ENCODE data around the gene TES. TPM values are rescaled to one million over a fixed set of nuclear protein-coding genes. Genes with fewer than 3 reads are reported as not detected.

Gene TES
- total RNA-seq, 6 experiments from 2014 or later: 10.4 to 29.3 (median 22.4) TPM

DNA sequence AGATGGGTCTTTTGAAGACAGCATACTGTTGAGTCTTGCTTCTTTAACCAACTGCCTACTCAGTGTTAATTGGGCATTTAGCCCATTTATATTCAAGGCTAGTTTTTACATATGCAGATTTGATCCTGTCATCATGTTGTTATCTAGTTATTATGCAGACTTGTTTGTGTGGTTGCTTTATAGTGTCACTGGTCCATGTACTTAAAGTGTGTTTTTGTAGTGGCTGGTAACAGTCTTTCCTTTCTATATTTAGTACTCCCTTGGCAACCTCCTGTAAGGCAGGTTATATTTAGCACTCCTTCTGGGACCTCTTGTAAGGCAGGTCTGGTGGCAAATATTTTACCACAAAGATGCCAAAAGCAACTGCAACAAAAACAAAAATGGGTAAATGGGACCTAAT is 66.7 kb downstream of the TES start:
- Mint-ChIP-seq H3K27me3 (ENCODE audit: insufficient read depth) (no peaks in the 10 kb centered on the region; the same call in 1 of the 2 replicates), H3K4me1 (ENCODE audit: low read depth) (peaks cover 49% of the 10 kb centered on the region), H3K27ac (no peak overlapping the region), H3K36me3 (ENCODE audit: low read depth) (peaks cover 26% of the 10 kb centered on the region), H3K9me3 (no peaks in the 10 kb centered on the region), H3K4me3 (no peak overlapping the region)
- no peak for DNase-seq
- TF ChIP-seq, protein P1, sequence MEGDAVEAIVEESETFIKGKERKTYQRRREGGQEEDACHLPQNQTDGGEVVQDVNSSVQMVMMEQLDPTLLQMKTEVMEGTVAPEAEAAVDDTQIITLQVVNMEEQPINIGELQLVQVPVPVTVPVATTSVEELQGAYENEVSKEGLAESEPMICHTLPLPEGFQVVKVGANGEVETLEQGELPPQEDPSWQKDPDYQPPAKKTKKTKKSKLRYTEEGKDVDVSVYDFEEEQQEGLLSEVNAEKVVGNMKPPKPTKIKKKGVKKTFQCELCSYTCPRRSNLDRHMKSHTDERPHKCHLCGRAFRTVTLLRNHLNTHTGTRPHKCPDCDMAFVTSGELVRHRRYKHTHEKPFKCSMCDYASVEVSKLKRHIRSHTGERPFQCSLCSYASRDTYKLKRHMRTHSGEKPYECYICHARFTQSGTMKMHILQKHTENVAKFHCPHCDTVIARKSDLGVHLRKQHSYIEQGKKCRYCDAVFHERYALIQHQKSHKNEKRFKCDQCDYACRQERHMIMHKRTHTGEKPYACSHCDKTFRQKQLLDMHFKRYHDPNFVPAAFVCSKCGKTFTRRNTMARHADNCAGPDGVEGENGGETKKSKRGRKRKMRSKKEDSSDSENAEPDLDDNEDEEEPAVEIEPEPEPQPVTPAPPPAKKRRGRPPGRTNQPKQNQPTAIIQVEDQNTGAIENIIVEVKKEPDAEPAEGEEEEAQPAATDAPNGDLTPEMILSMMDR (IDR thresholded peaks at IDR 0.05): no peak

DNA sequence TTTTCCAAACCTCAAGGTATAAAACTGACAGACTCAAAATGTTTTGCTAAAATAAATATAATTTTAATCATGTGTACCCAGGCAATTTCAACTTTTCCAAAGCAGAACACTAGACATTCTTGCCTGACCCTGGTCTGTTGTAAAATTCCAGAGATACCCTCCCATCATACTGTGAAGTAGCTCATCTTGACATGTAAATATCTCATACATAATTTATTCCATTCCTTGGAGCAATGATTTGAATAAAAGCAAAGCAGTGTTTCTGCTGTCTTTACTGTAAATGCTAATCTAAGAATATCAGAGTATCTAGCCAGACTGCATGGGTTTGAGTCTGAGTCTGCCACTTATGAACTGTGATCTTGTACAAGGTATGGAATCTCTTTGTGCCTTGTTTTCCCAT is 68.9 kb downstream of the TES start:
- Mint-ChIP-seq H3K36me3 (ENCODE audit: low read depth) (peaks cover 19% of the 10 kb centered on the region), H3K27me3 (ENCODE audit: insufficient read depth) (no peaks in the 10 kb centered on the region; the same call in 1 of the 2 replicates), H3K4me1 (ENCODE audit: low read depth) (peaks cover 34% of the 10 kb centered on the region), H3K9me3 (no peaks in the 10 kb centered on the region), H3K27ac (no peak overlapping the region), H3K4me3 (no peak overlapping the region)
- DNase-seq: no peak
- TF ChIP-seq, protein P1 (IDR thresholded peaks at IDR 0.05): no peak

DNA sequence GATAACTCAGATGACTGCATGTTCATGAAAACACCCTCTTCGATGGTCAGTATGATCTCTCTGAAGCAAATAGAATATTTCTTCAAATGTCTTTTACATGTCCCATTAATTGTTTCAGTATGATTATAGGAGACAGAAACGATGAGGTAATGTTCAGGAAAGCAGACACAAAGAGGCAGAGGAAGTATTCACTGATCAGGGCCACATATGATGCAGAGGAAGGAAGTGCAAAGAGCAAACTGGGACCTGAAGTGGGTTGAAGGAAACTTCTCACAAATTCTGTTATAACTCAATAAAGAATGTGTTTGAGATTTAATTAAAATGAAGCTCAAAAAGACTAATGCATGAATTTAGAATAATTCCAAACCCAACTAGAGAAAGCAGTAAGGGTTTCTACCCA is 70.5 kb downstream of the TES start:
- TF ChIP-seq, protein P1 (IDR thresholded peaks at IDR 0.05): no peak
- H3K27ac Mint-ChIP-seq: no peak overlapping the region
- no peaks in the 10 kb centered on the region for H3K9me3 Mint-ChIP-seq
- H3K4me1 Mint-ChIP-seq (ENCODE audit: low read depth): peaks cover 31% of the 10 kb centered on the region
- H3K36me3 Mint-ChIP-seq (ENCODE audit: low read depth): peaks cover 15% of the 10 kb centered on the region
- no peak for DNase-seq
- H3K4me3 Mint-ChIP-seq: no peak overlapping the region
- no peaks in the 10 kb centered on the region; the same call in 1 of the 2 replicates for H3K27me3 Mint-ChIP-seq (ENCODE audit: insufficient read depth)

DNA sequence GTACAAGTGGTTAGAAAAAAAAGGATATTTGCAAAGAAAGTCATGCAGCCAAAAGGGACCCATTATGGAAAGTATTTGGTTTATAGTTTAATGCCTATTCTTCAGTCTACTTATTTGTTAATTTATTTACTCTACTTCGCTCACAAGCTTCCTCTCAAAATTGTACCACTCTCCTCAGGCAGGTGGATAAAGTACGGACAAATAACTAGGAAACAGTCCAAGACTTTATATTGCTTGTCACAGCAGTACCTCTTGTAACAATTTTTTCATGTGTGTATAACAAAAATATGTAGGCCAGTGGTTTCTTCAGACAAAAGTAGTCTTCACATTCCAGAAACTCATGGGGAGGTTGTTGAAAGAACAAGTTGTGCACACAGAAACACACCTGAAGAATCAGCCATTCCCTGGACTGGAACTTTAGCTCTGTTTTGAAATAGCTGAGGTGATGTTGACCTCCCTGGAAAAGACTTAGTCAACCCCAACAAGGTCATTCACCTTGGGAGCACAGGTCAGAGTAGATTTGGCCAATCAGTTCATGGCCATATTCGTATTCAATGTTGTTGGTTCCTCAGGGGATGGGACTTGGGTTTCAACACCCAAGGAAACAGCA is 73.4 kb downstream of the TES start:
- H3K9me3 Mint-ChIP-seq: no peaks in the 10 kb centered on the region
- H3K27ac Mint-ChIP-seq: no peak overlapping the region
- peaks cover 18% of the 10 kb centered on the region for H3K4me1 Mint-ChIP-seq (ENCODE audit: low read depth)
- H3K4me3 Mint-ChIP-seq: no peak overlapping the region
- no peaks in the 10 kb centered on the region; the same call in 1 of the 2 replicates for H3K36me3 Mint-ChIP-seq (ENCODE audit: low read depth)
- TF ChIP-seq, protein P1 (IDR thresholded peaks at IDR 0.05): no peak
- DNase-seq: no peak
- no peaks in the 10 kb centered on the region; the same call in 1 of the 2 replicates for H3K27me3 Mint-ChIP-seq (ENCODE audit: insufficient read depth)

DNA sequence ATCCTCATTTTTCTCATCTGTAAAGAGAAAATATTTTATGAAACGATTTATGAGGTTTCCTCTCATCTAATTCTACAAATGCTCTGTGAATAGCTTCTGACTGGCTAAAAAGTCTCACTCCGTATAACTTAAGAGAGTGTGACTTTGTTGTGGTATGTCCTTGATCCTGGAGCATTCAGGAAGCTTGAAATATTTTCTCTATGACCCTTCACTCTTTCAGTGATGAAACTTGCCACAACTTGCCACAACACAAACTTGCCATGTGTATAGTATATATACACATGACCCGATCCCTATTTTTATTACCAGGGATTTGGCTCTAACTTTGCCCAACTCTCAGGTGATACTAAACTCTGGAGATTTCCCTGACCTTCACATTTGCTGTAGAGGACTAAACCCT is 74.1 kb downstream of the TES start:
- Mint-ChIP-seq H3K4me3 (no peak overlapping the region), H3K9me3 (no peaks in the 10 kb centered on the region), H3K27me3 (ENCODE audit: insufficient read depth) (no peaks in the 10 kb centered on the region; the same call in 1 of the 2 replicates), H3K4me1 (ENCODE audit: low read depth) (peaks cover 18% of the 10 kb centered on the region), H3K27ac (no peak overlapping the region), H3K36me3 (ENCODE audit: low read depth) (no peaks in the 10 kb centered on the region; the same call in 1 of the 2 replicates)
- no peak for DNase-seq
- TF ChIP-seq, protein P1 (IDR thresholded peaks at IDR 0.05): no peak

Measured in HFFc6 (cell line).